ENCODE results near the gene ARHGAP28. TPM values are rescaled to one million over a fixed set of nuclear protein-coding genes. Genes with fewer than 3 reads are reported as not detected.

ARHGAP28 gene
- total RNA-seq, 6 donors from 2014 or later: 4.1 to 18.9 (median 11.3) TPM

DNA sequence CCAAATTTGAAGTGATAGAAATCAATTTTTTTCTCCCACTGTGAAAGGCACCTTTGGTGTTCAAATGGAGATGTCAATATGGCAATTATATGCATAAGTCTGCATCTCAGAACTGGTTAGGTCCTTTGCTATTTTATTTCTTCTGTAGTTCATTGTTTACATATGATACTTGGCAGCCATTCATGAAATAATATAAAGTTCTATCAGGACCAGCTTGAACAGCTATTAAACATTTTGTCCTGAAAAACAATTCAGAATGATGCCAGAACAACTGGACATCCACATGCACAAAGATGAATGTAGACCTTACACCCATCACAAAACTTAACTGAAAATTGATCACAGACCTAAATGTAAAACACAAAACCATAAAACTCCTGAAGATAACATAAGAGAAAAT, 41.8 kb upstream of the ARHGAP28 start:
- TF ChIP-seq POLR2A (IDR thresholded peaks at IDR 0.05) (no peak), CTCF (IDR thresholded peaks at IDR 0.05) (no peak), POLR2AphosphoS5 (IDR thresholded peaks at IDR 0.05) (no peak), EP300 (IDR thresholded peaks at IDR 0.05) (no peak)
- ATAC-seq (ENCODE audit: low FRiP score in 2 of 2) (no peak), DNase-seq (no peak)
- peaks cover 0 to 2% (median 0%) of the 10 kb centered on the region in 4 donors for H3K4me1 ChIP-seq
- H3K9me3 ChIP-seq: no peaks in the 10 kb centered on the region
- no peaks in the 10 kb centered on the region for H3K36me3 ChIP-seq
- H3K27me3 ChIP-seq: no peaks in the 10 kb centered on the region
- no peak overlapping the region for H3K4me3 ChIP-seq
- H3K27ac ChIP-seq: no peak overlapping the region

DNA sequence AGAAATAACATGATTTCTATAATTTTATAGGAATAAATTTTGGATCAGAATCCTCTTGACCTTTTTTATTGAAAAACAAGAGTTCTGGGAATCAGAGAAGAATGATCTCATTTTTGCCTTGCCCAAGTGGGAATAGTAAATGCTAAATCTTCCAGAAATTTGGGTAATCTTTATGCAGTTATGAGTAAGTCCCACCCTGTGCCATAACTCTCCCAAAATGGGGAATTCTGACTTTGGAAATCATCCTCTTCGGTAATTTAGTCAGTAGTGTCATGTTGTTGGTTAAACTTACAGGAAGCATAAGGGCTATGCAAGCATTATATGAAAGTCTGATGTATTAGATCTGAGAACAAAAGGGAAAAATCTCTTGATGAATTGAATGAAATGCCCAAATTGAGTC, 20.6 kb upstream of the ARHGAP28 start:
- no peaks in the 10 kb centered on the region for H3K4me1 ChIP-seq
- DNase-seq (no peak), ATAC-seq (ENCODE audit: low FRiP score in 2 of 2) (no peak)
- 79 to 97% methylated on average over 1 of the region's 1 CpG for WGBS, 2 donors
- no peaks in the 10 kb centered on the region for H3K36me3 ChIP-seq
- TF ChIP-seq POLR2A (IDR thresholded peaks at IDR 0.05) (no peak), EP300 (IDR thresholded peaks at IDR 0.05) (no peak), CTCF (IDR thresholded peaks at IDR 0.05) (no peak), POLR2AphosphoS5 (IDR thresholded peaks at IDR 0.05) (no peak)
- H3K27ac ChIP-seq: no peak overlapping the region
- no peaks in the 10 kb centered on the region for H3K9me3 ChIP-seq
- H3K4me3 ChIP-seq: no peak overlapping the region
- H3K27me3 ChIP-seq: no peaks in the 10 kb centered on the region

- no peaks in the 10 kb centered on the region for H3K36me3 ChIP-seq
- H3K4me3 ChIP-seq: no peak overlapping the region
- WGBS, 2 donors: 90 to 97% methylated on average over 1 of the region's 1 CpG
- H3K9me3 ChIP-seq: no peaks in the 10 kb centered on the region
- TF ChIP-seq EP300 (IDR thresholded peaks at IDR 0.05) (no peak), CTCF (IDR thresholded peaks at IDR 0.05) (no peak), POLR2AphosphoS5 (IDR thresholded peaks at IDR 0.05) (no peak), POLR2A (IDR thresholded peaks at IDR 0.05) (no peak)
- DNase-seq (no peak), ATAC-seq (ENCODE audit: low FRiP score in 2 of 2) (no peak)
- no peak overlapping the region for H3K27ac ChIP-seq
- H3K27me3 ChIP-seq: no peaks in the 10 kb centered on the region
- no peaks in the 10 kb centered on the region for H3K4me1 ChIP-seq
Measured at GRCh38 chr18:6711467-6711866, 18.0 kb upstream of the ARHGAP28 start.

- Histone ChIP-seq H3K27ac (no peak overlapping the region), H3K9me3 (no peaks in the 10 kb centered on the region), H3K36me3 (no peaks in the 10 kb centered on the region), H3K4me1 (no peaks in the 10 kb centered on the region), H3K4me3 (no peak overlapping the region), H3K27me3 (no peaks in the 10 kb centered on the region)
- DNase-seq (no peak), ATAC-seq (ENCODE audit: low FRiP score in 2 of 2) (no peak)
- WGBS, 2 donors: 93 to 100% methylated on average over 1 of the region's 1 CpG
- no peak for TF ChIP-seq EP300 (IDR thresholded peaks at IDR 0.05)
- no peak for TF ChIP-seq POLR2A (IDR thresholded peaks at IDR 0.05)
- TF ChIP-seq POLR2AphosphoS5 (IDR thresholded peaks at IDR 0.05): no peak
- no peak for TF ChIP-seq CTCF (IDR thresholded peaks at IDR 0.05)
Measured at GRCh38 chr18:6712401-6712800, 17.1 kb upstream of the ARHGAP28 start.

GRCh38 chr18:6714010-6714409, 15.5 kb upstream of the ARHGAP28 start:
- no peak for TF ChIP-seq POLR2A (IDR thresholded peaks at IDR 0.05)
- TF ChIP-seq POLR2AphosphoS5 (IDR thresholded peaks at IDR 0.05): no peak
- TF ChIP-seq CTCF (IDR thresholded peaks at IDR 0.05): no peak
- no peak for TF ChIP-seq EP300 (IDR thresholded peaks at IDR 0.05)
- no peaks in the 10 kb centered on the region for H3K36me3 ChIP-seq
- no peak for ATAC-seq (ENCODE audit: low FRiP score in 2 of 2)
- H3K27me3 ChIP-seq: no peaks in the 10 kb centered on the region
- H3K4me1 ChIP-seq: no peaks in the 10 kb centered on the region
- WGBS, 2 donors: 82 to 83% methylated on average over 2 of the region's 2 CpGs
- H3K27ac ChIP-seq: no peak overlapping the region
- no peak for DNase-seq
- H3K9me3 ChIP-seq: no peaks in the 10 kb centered on the region
- no peak overlapping the region for H3K4me3 ChIP-seq

Measured in upper lobe of left lung (tissue), 6 donors.